LNCAP (cell line): ENCODE data around the gene CBFA2T3.

Source experiments
- TF ChIP-seq, protein P1 (sequence below): fragments of 450-650 bp; IDR thresholded peaks from 2 replicates; pipeline ENCODE4 v1.5.1; 2017; ENCODE audit warnings: mild to moderate bottlenecking

Gene CBFA2T3

DNA sequence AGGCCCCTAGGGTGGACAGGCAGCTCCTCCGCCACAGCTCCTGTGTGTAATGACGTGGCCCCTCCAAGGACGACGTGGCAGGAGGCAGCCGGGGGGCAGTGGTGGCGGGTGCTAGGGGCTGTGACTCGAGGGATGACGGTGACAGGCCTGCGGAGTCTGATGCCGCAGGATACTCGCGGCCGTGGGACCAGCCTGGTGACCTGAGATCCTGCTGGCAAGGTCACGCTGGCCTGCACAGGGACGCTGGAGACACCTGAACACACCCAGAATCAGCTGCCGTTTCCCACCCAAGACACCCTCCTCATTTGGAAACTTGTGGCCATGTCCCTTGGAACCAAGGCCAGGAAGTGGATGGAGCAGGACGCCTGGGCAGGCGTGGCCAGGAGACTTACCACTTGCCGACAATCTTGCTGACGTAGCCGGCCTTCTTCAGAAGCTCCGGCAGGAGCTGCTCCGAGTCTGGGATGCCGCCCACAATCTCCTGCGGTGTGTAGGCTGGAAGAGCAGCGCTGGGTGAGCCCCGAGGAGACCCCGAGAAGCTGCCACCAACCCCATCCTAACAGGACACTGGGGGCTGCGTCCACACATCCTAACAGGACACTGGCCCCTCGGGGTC is 136.3 kb downstream of the CBFA2T3 start:
- TF ChIP-seq, protein P1, sequence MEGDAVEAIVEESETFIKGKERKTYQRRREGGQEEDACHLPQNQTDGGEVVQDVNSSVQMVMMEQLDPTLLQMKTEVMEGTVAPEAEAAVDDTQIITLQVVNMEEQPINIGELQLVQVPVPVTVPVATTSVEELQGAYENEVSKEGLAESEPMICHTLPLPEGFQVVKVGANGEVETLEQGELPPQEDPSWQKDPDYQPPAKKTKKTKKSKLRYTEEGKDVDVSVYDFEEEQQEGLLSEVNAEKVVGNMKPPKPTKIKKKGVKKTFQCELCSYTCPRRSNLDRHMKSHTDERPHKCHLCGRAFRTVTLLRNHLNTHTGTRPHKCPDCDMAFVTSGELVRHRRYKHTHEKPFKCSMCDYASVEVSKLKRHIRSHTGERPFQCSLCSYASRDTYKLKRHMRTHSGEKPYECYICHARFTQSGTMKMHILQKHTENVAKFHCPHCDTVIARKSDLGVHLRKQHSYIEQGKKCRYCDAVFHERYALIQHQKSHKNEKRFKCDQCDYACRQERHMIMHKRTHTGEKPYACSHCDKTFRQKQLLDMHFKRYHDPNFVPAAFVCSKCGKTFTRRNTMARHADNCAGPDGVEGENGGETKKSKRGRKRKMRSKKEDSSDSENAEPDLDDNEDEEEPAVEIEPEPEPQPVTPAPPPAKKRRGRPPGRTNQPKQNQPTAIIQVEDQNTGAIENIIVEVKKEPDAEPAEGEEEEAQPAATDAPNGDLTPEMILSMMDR = no peak

DNA sequence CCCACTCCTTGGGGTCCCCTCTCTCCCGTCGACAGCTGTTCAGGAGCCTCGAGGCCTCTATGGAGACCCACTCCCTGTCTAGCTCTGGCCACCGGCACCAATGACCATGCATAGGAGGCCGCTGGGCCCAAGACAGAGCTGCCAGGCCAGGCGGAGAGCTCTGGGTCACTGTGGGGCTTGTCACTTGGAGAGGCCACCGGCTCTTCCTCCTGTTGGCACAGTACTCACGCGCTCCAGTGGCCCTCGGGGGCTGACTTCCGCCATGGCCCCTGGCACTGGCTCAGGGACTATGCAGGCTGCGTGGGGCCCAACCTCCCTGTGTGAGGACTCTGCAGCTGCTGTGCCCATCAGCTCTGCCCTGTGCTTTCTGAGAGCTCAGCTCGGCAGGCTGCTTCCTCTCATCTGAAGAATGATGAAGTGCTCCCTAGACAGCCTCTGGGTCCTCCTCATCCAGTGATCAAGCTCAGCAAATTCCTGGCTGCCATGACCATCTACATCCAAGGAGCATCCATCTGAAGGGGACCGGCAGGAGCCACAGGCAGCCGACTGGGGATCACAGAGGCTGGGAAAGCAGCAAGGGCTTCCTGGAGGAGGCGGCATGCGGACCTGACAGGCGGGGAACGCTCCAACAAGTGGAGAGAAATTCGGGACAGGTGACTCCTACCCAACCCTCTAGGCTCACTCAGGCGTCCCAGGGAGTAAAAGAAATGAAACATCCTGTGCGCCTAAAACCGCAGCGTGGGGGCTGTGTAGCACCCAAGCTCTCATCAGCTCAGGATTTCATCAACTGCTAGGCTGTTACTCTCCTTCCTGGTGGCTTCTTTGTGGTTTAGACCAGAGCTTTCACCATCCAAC is 137.0 kb downstream of the CBFA2T3 start:
- TF ChIP-seq, protein P1 = no peak

DNA sequence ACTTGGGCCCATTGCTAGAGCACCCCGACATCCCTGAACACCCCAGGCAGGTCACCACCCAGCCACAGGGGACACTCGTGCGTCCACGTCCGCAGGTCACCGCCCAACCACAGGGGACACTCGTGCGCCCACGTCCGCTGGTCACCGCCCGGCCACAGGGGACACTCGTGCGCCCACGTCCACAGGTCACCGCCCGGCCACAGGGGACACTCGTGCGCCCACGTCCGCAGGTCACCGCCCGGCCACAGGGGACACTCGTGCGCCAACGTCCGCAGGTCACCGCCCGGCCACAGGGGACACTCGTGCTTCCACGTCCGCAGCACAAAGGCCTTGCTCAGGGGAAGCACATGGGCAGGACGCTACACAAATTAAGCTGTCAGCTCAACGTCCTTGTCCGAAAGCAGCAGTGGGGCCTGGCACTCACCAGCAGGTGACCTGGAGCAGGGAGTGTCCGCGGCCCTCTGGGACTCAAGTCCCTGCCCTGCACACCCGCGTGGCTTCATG is 137.9 kb downstream of the CBFA2T3 start:
- TF ChIP-seq, protein P1 = no peak; the same call in 1 of the 2 replicates

DNA sequence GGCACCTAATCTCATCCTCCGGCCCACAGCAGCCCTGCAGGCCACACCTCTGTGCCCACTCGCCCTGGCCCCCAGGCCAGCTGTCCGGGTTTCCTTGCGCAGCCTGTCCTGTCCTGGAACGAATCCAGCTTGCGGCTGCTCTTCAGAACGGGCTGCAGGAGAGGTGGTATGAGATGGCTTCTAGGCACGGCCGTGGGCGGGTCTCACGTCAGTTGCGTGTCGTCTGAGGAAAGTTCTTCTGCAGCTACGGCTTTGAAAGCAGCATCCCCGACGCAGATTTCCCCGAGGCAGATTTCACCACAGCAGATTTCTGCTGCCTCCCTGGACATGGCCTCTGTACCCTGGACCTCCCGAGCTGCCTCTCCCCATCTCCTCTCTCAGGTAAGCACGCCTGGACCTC is 138.4 kb downstream of the CBFA2T3 start:
- TF ChIP-seq, protein P1 = no peak

DNA sequence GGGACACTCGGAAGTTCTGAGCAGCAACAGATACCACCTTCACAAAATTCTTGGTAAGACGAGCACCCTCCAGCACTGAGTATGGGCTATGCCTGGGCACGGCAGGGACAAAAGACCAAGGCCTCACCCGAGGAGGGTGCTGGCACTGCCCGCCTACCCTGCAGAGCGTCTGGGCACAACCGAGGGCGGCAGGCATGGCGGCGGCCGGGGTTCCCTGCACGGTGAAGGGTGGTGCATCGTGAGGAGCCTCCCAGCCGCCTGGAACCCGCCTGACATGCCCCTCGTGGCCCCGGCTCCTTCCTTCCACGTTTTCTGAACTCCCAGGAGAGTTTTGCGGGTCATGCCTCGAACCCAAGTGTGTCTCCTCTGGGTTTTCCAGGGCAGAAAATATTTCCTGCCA is 139.2 kb downstream of the CBFA2T3 start:
- TF ChIP-seq, protein P1 = no peak

DNA sequence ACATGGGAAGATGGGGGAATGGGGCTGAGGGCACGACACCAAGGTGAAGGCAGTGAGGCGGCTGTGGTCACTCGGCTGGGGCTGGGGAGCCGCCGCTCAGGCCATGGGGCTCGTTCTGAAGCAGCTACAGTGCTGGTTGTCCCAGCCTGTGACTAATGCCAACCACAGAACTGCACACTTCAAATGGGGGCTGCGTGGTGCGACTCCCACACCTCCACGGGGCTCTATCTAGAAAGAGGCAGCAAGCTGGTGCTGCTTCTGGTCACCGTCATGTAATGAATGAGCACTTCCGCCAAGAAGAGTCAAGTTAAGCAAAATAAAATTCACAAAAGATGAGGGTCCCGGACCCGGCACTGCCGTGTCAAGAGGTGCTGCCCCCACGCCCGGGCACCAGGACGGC is 140.2 kb downstream of the CBFA2T3 start:
- TF ChIP-seq, protein P1 = no peak

DNA sequence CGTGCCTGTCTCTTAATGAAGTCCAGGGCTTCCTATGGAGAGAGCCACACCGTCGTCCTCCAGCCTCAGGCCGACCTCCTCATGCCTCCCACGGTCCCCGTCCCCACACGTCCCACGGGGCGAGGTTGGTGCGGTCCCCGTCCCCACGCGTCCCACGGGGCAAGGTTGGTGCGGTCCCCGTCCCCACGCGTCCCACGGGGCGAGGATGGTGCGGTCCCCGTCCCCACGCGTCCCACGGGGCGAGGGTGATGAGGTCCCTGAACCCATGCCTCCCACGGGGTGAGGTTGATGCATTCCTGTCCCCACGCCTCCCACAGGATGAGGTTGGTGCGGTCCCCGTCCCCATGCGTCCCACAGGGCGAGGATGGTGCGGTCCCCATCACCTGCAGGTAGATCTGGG is 141.2 kb downstream of the CBFA2T3 start:
- TF ChIP-seq, protein P1 = no peak
